Measurements from ENCODE around the gene SETD2.
"Not testable (repeated sequence)": the region's sequence is repeated elsewhere in the genome, so short reads cannot be mapped to it uniquely, and the experiment has no call there.

SETD2 gene

GRCh38 chr3:47164007-47164881 lies at the start of gene SETD2:
SETD2 (minus strand) TSS chr3:47164113; CDS start chr3:47163924, 189 bp downstream.
- DNase-seq (ENCODE audit: low read depth) = peak; percentile 65

GRCh38 chr3:47210863-47211405 lies 47.0 kb upstream of the SETD2 start:
- DNase-seq (ENCODE audit: low read depth) = no peak

GRCh38 chr3:47206022-47206421 lies 42.1 kb upstream of the SETD2 start:
- DNase-seq (ENCODE audit: low read depth) = not testable (repeated sequence)

- DNase-seq (ENCODE audit: low read depth) = no peak
Measured at GRCh38 chr3:47204875-47205274, 41.0 kb upstream of the SETD2 start.

GRCh38 chr3:47202542-47202941 lies 38.6 kb upstream of the SETD2 start:
- no peak for DNase-seq (ENCODE audit: low read depth)

- DNase-seq (ENCODE audit: low read depth) = no peak
Measured at GRCh38 chr3:47197287-47197686, 33.4 kb upstream of the SETD2 start.

GRCh38 chr3:47194994-47195393 lies 31.1 kb upstream of the SETD2 start:
- no peak for DNase-seq (ENCODE audit: low read depth)

GRCh38 chr3:47193871-47194859 lies 30.3 kb upstream of the SETD2 start:
- DNase-seq (ENCODE audit: low read depth) = no peak

GRCh38 chr3:47186285-47186684 lies 22.4 kb upstream of the SETD2 start:
- no peak for DNase-seq (ENCODE audit: low read depth)

GRCh38 chr3:47181685-47182084 lies 17.8 kb upstream of the SETD2 start:
- DNase-seq (ENCODE audit: low read depth) = not testable (repeated sequence)

GRCh38 chr3:47180011-47180410 lies 16.1 kb upstream of the SETD2 start:
- DNase-seq (ENCODE audit: low read depth) = not testable (repeated sequence)

- DNase-seq (ENCODE audit: low read depth) = no peak
Measured at GRCh38 chr3:47176582-47176981, 12.7 kb upstream of the SETD2 start.

GRCh38 chr3:47163169-47164006 lies 525 bp downstream of the SETD2 start:
- peak; percentile 9 for DNase-seq (ENCODE audit: low read depth)

- DNase-seq (ENCODE audit: low read depth) = no peak
Measured at GRCh38 chr3:47162697-47163168, 1.2 kb downstream of the SETD2 start.

GRCh38 chr3:47161983-47162696 lies 1.8 kb downstream of the SETD2 start:
- no peak for DNase-seq (ENCODE audit: low read depth)

- DNase-seq (ENCODE audit: low read depth) = no peak
Measured at GRCh38 chr3:47159820-47160219, 4.1 kb downstream of the SETD2 start.

GRCh38 chr3:47158208-47158607 lies 5.7 kb downstream of the SETD2 start:
- no peak for DNase-seq (ENCODE audit: low read depth)

GRCh38 chr3:47156396-47156795 lies 7.5 kb downstream of the SETD2 start:
- no peak for DNase-seq (ENCODE audit: low read depth)

GRCh38 chr3:47152578-47152977 lies 11.3 kb downstream of the SETD2 start:
- no peak for DNase-seq (ENCODE audit: low read depth)

GRCh38 chr3:47151836-47152235 lies 12.1 kb downstream of the SETD2 start:
- no peak for DNase-seq (ENCODE audit: low read depth)

All from stimulated activated CD8-positive, alpha-beta memory T cell treated with anti-CD3 and anti-CD28 coated beads, Interleukin-7, amount 100 ng/mL, for 24 hours (primary cell).